H9 (cell line): Measurements from ENCODE around the gene BTNL3. TPM values are rescaled to one million over a fixed set of nuclear protein-coding genes. Genes with fewer than 3 reads are reported as not detected.

Experiments used
- DNase-seq: peaks from one replicate; pipeline ENCODE4 v3.0.0-alpha.2; 2017
- H2AFZ ChIP-seq: one replicate; pipeline ENCODE4 v1.6.1; 2013; ENCODE audit warnings: mild to moderate bottlenecking, low read length, control low read depth, moderate library complexity
- H2AK5ac ChIP-seq: 2 replicates; pipeline ENCODE4 v1.6.1; 2013; ENCODE audit warnings: low read length, control low read depth, mixed read lengths; ENCODE audit not compliant: insufficient read length
- H2BK120ac ChIP-seq: one replicate; pipeline ENCODE4 v1.6.1; 2013; ENCODE audit warnings: low read depth, mild to moderate bottlenecking, low read length, control low read depth, inconsistent platforms; ENCODE audit not compliant: poor library complexity, severe bottlenecking
- H2BK12ac ChIP-seq: 2 replicates; pipeline ENCODE4 v1.6.1; 2013; ENCODE audit warnings: low read length, control low read depth, mixed read lengths, low read depth; ENCODE audit not compliant: insufficient read length
- H2BK15ac ChIP-seq: 2 replicates; pipeline ENCODE4 v1.6.1; 2013; ENCODE audit warnings: low read depth, low read length, control low read depth
- H2BK20ac ChIP-seq: one replicate; pipeline ENCODE4 v1.6.1; 2013; ENCODE audit warnings: low read depth, mild to moderate bottlenecking, low read length, control low read depth, inconsistent platforms; ENCODE audit not compliant: poor library complexity, severe bottlenecking
- H2BK5ac ChIP-seq: 2 replicates; pipeline ENCODE4 v1.6.1; 2013; ENCODE audit warnings: low read length, control low read depth, mixed read lengths; ENCODE audit not compliant: insufficient read length
- H3K14ac ChIP-seq: 2 replicates; pipeline ENCODE4 v1.6.1; 2013; ENCODE audit warnings: low read length, control low read depth; ENCODE audit not compliant: insufficient read depth
- H3K18ac ChIP-seq: 2 replicates; pipeline ENCODE4 v1.6.1; 2013; ENCODE audit warnings: low read depth, mild to moderate bottlenecking, mixed read lengths, low read length, control low read depth; ENCODE audit not compliant: insufficient read length
- H3K23ac ChIP-seq: 2 replicates; pipeline ENCODE4 v1.6.1; 2013; ENCODE audit warnings: low read length, control low read depth, mixed read lengths, low read depth; ENCODE audit not compliant: insufficient read length
- H3K23me2 ChIP-seq: 2 replicates; pipeline ENCODE4 v1.6.1; 2013; ENCODE audit warnings: low read depth, mild to moderate bottlenecking, mixed read lengths, low read length, control low read depth; ENCODE audit not compliant: insufficient read length, poor library complexity, severe bottlenecking
- H3K27ac ChIP-seq: 2 replicates; pipeline ENCODE4 v1.5.1; 2013; ENCODE audit warnings: low read length, control low read depth, mixed read lengths, low read depth; ENCODE audit not compliant: insufficient read length
- H3K27me3 ChIP-seq: 2 replicates; pipeline ENCODE4 v1.6.1; 2013; ENCODE audit warnings: low read length, control low read depth, inconsistent platforms; ENCODE audit not compliant: insufficient read depth
- H3K4ac ChIP-seq: 2 replicates; pipeline ENCODE4 v1.6.1; 2013; ENCODE audit warnings: low read depth, mild to moderate bottlenecking, control low read depth, inconsistent platforms, low read length, moderate library complexity
- H3K4me1 ChIP-seq: 2 replicates; pipeline ENCODE4 v1.6.1; 2013; ENCODE audit warnings: low read length, control low read depth, inconsistent platforms; ENCODE audit not compliant: insufficient read depth
- H3K4me2 ChIP-seq: 2 replicates; pipeline ENCODE4 v1.6.1; 2013; ENCODE audit warnings: low read length, control low read depth, mixed read lengths; ENCODE audit not compliant: insufficient read length, insufficient read depth
- H3K56ac ChIP-seq: 2 replicates; pipeline ENCODE4 v1.6.1; 2013; ENCODE audit warnings: low read depth, mild to moderate bottlenecking, mixed read lengths, low read length, control low read depth; ENCODE audit not compliant: insufficient read length
- H3K79me1 ChIP-seq: 2 replicates; pipeline ENCODE4 v1.6.1; 2013; ENCODE audit warnings: low read depth, mild to moderate bottlenecking, moderate library complexity, low read length, control low read depth, inconsistent platforms; ENCODE audit not compliant: insufficient read depth, poor library complexity, severe bottlenecking
- H3K79me2 ChIP-seq: 2 replicates; pipeline ENCODE4 v1.6.1; 2013; ENCODE audit warnings: low read length, control low read depth, inconsistent platforms; ENCODE audit not compliant: insufficient read depth
- H3K9ac ChIP-seq: 2 replicates; pipeline ENCODE4 v1.6.1; 2013; ENCODE audit warnings: low read length, control low read depth, mixed read lengths; ENCODE audit not compliant: insufficient read length; ENCODE audit errors: extremely low read depth
- H3K9me3 ChIP-seq: one replicate; pipeline ENCODE4 v1.6.1; 2013; ENCODE audit warnings: low read depth, low read length, inconsistent platforms; ENCODE audit not compliant: control insufficient read depth
- H3T11ph ChIP-seq: one replicate; pipeline ENCODE4 v1.6.1; 2013; ENCODE audit warnings: mild to moderate bottlenecking, low read length, control low read depth, inconsistent platforms
- H4K20me1 ChIP-seq: one replicate; pipeline ENCODE4 v1.6.1; 2013; ENCODE audit not compliant: control insufficient read depth, insufficient read length, insufficient read depth
- H4K5ac ChIP-seq: 2 replicates; pipeline ENCODE4 v1.6.1; 2013; ENCODE audit warnings: low read depth, mild to moderate bottlenecking, mixed read lengths, low read length, control low read depth; ENCODE audit not compliant: insufficient read length
- H4K8ac ChIP-seq: replicated peaks from 2 replicates; pipeline ENCODE4 v1.6.1; 2013; ENCODE audit warnings: low read length, control low read depth, mixed read lengths, low read depth; ENCODE audit not compliant: insufficient read length
- H4K91ac ChIP-seq: 2 replicates; pipeline ENCODE4 v1.6.1; 2013; ENCODE audit warnings: low read depth, mild to moderate bottlenecking, moderate library complexity, mixed read lengths, low read length, control low read depth; ENCODE audit not compliant: insufficient read length
- H3K27ac Mint-ChIP-seq, 3 experiments: 2 replicates in 2 of 3; 3 replicates in 1 of 3; pipeline ENCODE4 v1.8.0; 2020 to 2021; ENCODE audit warnings: mixed read lengths in 3 of 3, mild to moderate bottlenecking in 1 of 3, moderate library complexity in 1 of 3
- H3K27me3 Mint-ChIP-seq: 2 replicates; pipeline ENCODE4 v1.8.0; 2021; ENCODE audit warnings: low read depth, mild to moderate bottlenecking, moderate library complexity, mixed read lengths
- H3K36me3 Mint-ChIP-seq, 3 experiments: 2 replicates in 2 of 3; 3 replicates in 1 of 3; pipeline ENCODE4 v1.8.0; 2020 to 2021; ENCODE audit warnings: low read depth in 3 of 3, mixed read lengths in 3 of 3; ENCODE audit not compliant: insufficient read depth in 1 of 3
- H3K4me1 Mint-ChIP-seq, 2 experiments: 2 replicates each; pipeline ENCODE4 v1.8.0; 2020; ENCODE audit warnings: mixed read lengths in 2 of 2
- H3K4me3 Mint-ChIP-seq, 2 experiments: 2 replicates in 1 of 2; 3 replicates in 1 of 2; pipeline ENCODE4 v1.8.0; 2020 to 2021; ENCODE audit warnings: mild to moderate bottlenecking in 2 of 2, mixed read lengths in 2 of 2, moderate library complexity in 1 of 2
- H3K9me3 Mint-ChIP-seq, 2 experiments: 2 replicates in 1 of 2; 3 replicates in 1 of 2; pipeline ENCODE4 v1.8.0; 2020; ENCODE audit warnings: mild to moderate bottlenecking in 2 of 2, mixed read lengths in 2 of 2, moderate library complexity in 1 of 2
- CTCF ChIP-seq: fragments of 200-600 bp; sonication (generic); conservative IDR thresholded peaks from 3 replicates; pipeline ENCODE4 v1.8.0; 2021; ENCODE audit warnings: antibody characterized with exemption, mild to moderate bottlenecking
- WGBS: extraction: QIAGEN DNeasy Blood & Tissue Kit; methylation state at CpG from one replicate; pipeline ENCODE4 v1.1.7; 2013; ENCODE audit warnings: missing lambda C conversion rate, low lambda C conversion rate, mixed read lengths; ENCODE audit not compliant: insufficient read length; ENCODE audit errors: extremely low coverage; 5-methylcytosine and 5-hydroxymethylcytosine counted together
- total RNA-seq: library from RNA; stranded (reverse); gene quantifications from 2 replicates; pipeline ENCODE4 v1.2.1, GENCODE V29; 2021

BTNL3 gene
- total RNA-seq, 1 experiment from 2014 or later = not detected

GRCh38 chr5:180977852-180978251 is 10.8 kb upstream of the BTNL3 start:
- Histone ChIP-seq H3K27ac (no peak overlapping the region), H3K9me3 (no peaks in the 10 kb centered on the region), H3K4me1 (no peaks in the 10 kb centered on the region), H3K23ac (no peak overlapping the region), H3K27me3 (no peaks in the 10 kb centered on the region), H2BK20ac (no peak overlapping the region), H3K79me2 (no peaks in the 10 kb centered on the region), H4K91ac (no peak overlapping the region), H3K18ac (no peak overlapping the region), H2BK12ac (no peak overlapping the region), H3K23me2 (no peaks in the 10 kb centered on the region), H3K4me2 (no peak overlapping the region), H3K56ac (no peak overlapping the region), H4K20me1 (no peaks in the 10 kb centered on the region), H2BK15ac (no peak overlapping the region), H3T11ph (no peak overlapping the region), H2AFZ (no peak overlapping the region), H4K5ac (no peak overlapping the region), H2BK5ac (no peak overlapping the region), H4K8ac (no peak overlapping the region), H2BK120ac (no peak overlapping the region), H3K4ac (no peak overlapping the region), H3K14ac (no peak overlapping the region), H2AK5ac (no peak overlapping the region), H3K79me1 (no peaks in the 10 kb centered on the region), H3K9ac (no peak overlapping the region)
- H3K4me1 Mint-ChIP-seq = no peaks in the 10 kb centered on the region
- TF ChIP-seq CTCF = no peak
- no peaks in the 10 kb centered on the region for H3K36me3 Mint-ChIP-seq
- no CpG with 5 or more reads among the region's 1 CpG for WGBS
- H3K27me3 Mint-ChIP-seq = no peaks in the 10 kb centered on the region
- H3K4me3 Mint-ChIP-seq = no peak overlapping the region
- H3K27ac Mint-ChIP-seq = no peak overlapping the region
- peaks cover 0 to 3% of the 10 kb centered on the region in 2 experiments; a peak in 2 of 5 replicates for H3K9me3 Mint-ChIP-seq
- no peak for DNase-seq
